Thymus (tissue), 11 donors: Measurements from ENCODE around the gene ANKRD16. TPM values are rescaled to one million over a fixed set of nuclear protein-coding genes. Genes with fewer than 3 reads are reported as not detected.
"Not testable (repeated sequence)": the region's sequence is repeated elsewhere in the genome, so short reads cannot be mapped to it uniquely, and the experiment has no call there.

Experiments
- DNase-seq, 9 donors: peaks; one replicate each; pipeline ENCODE4 v3.0.0-alpha.2; 2013; ENCODE audit warnings: low spot score in 9 of 9, low read depth in 6 of 9, missing footprints in 1 of 9
- H3K27ac ChIP-seq, 2 donors: one replicate each; pipeline ENCODE4 v1.5.1; 2013; ENCODE audit warnings: control low read depth in 1 of 2, low read depth in 1 of 2, low read length in 1 of 2, mild to moderate bottlenecking in 1 of 2, moderate library complexity in 1 of 2
- H3K27me3 ChIP-seq, 2 donors: one replicate each; pipeline ENCODE4 v1.5.1; 2013; ENCODE audit warnings: low read length in 1 of 2; ENCODE audit not compliant: control insufficient read depth in 2 of 2, insufficient read depth in 1 of 2
- H3K36me3 ChIP-seq, 2 donors: one replicate each; pipeline ENCODE4 v1.5.1; 2013; ENCODE audit warnings: low read length in 1 of 2, mild to moderate bottlenecking in 1 of 2, moderate library complexity in 1 of 2; ENCODE audit not compliant: control insufficient read depth in 2 of 2, insufficient read depth in 2 of 2
- H3K4me1 ChIP-seq, 2 donors: one replicate each; pipeline ENCODE4 v1.5.1; 2013; ENCODE audit warnings: low read length in 2 of 2; ENCODE audit not compliant: control insufficient read depth in 2 of 2, insufficient read depth in 2 of 2
- H3K4me3 ChIP-seq, 2 donors: one replicate each; pipeline ENCODE4 v1.5.1; 2013; ENCODE audit warnings: low read length in 2 of 2, control low read depth in 1 of 2, mild to moderate bottlenecking in 1 of 2
- H3K9me3 ChIP-seq, 2 donors: one replicate each; pipeline ENCODE4 v1.5.1; 2013; ENCODE audit warnings: low read length in 1 of 2, mild to moderate bottlenecking in 1 of 2; ENCODE audit not compliant: control insufficient read depth in 2 of 2, insufficient read depth in 1 of 2
- WGBS: extraction: QIAGEN DNeasy Blood & Tissue Kit; methylation state at CpG from one replicate; pipeline ENCODE4 v1.1.7; 2013; 5-methylcytosine and 5-hydroxymethylcytosine counted together
- polyA plus RNA-seq: library from polyadenylated mRNA; stranded (reverse); fragments of 200-250 nt; gene quantifications from one replicate; pipeline ENCODE4 v1.2.3, GENCODE V29; 2013
- total RNA-seq: library from RNA; stranded (reverse); fragments of 120-200 nt; gene quantifications from one replicate; pipeline ENCODE4 v1.2.4, GENCODE V29; 2013
- donor health status: healthy.

ANKRD16 gene
- total and polyA plus RNA-seq, 2 donors = 6.1 to 6.4 TPM

- Histone ChIP-seq H3K27me3 (no peaks in the 10 kb centered on the region), H3K4me1 (no peaks in the 10 kb centered on the region), H3K4me3 (no peak overlapping the region), H3K36me3 (no peaks in the 10 kb centered on the region), H3K9me3 (no peaks in the 10 kb centered on the region), H3K27ac (no peak overlapping the region)
- DNase-seq = no peak
- WGBS = 97% methylated on average over 7 of the region's 7 CpGs
Measured at GRCh38 chr10:5860066-5860465, 29.6 kb downstream of the ANKRD16 start.

- no peak overlapping the region for H3K27ac ChIP-seq
- H3K9me3 ChIP-seq = no peaks in the 10 kb centered on the region
- H3K36me3 ChIP-seq = no peaks in the 10 kb centered on the region
- no peak overlapping the region for H3K4me3 ChIP-seq
- H3K27me3 ChIP-seq = no peaks in the 10 kb centered on the region
- 99% methylated on average over 5 of the region's 5 CpGs for WGBS
- no peaks in the 10 kb centered on the region for H3K4me1 ChIP-seq
- no peak for DNase-seq
Measured at GRCh38 chr10:5858811-5859210, 30.9 kb downstream of the ANKRD16 start.

- no peaks in the 10 kb centered on the region for H3K9me3 ChIP-seq
- H3K36me3 ChIP-seq = no peaks in the 10 kb centered on the region
- H3K27ac ChIP-seq = no peak overlapping the region
- 95% methylated on average over 7 of the region's 7 CpGs for WGBS
- no peak for DNase-seq
- H3K4me1 ChIP-seq = no peaks in the 10 kb centered on the region
- H3K4me3 ChIP-seq = no peak overlapping the region
- no peaks in the 10 kb centered on the region for H3K27me3 ChIP-seq
Measured at GRCh38 chr10:5856701-5857004, 33.0 kb downstream of the ANKRD16 start.

GRCh38 chr10:5855979-5856700 is 33.6 kb downstream of the ANKRD16 start:
- DNase-seq = no peak
- H3K27me3 ChIP-seq = no peaks in the 10 kb centered on the region
- 96% methylated on average over 18 of the region's 18 CpGs for WGBS

GRCh38 chr10:5854131-5854475 is 35.6 kb downstream of the ANKRD16 start:
- 98% methylated on average over 5 of the region's 5 CpGs for WGBS
- Histone ChIP-seq H3K4me3 (no peak overlapping the region), H3K36me3 (no peaks in the 10 kb centered on the region), H3K4me1 (no peaks in the 10 kb centered on the region), H3K27ac (no peak overlapping the region), H3K27me3 (no peaks in the 10 kb centered on the region), H3K9me3 (no peaks in the 10 kb centered on the region)
- DNase-seq = no peak

More at GRCh38 chr10:5855979-5856700, 33.6 kb downstream of the ANKRD16 start:
- Histone ChIP-seq H3K27ac (no peak overlapping the region), H3K36me3 (no peaks in the 10 kb centered on the region), H3K9me3 (no peaks in the 10 kb centered on the region), H3K4me1 (no peaks in the 10 kb centered on the region), H3K4me3 (no peak overlapping the region)

- not testable (repeated sequence) for H3K36me3 ChIP-seq, H3K27me3 ChIP-seq, H3K4me1 ChIP-seq, H3K4me3 ChIP-seq, DNase-seq, H3K9me3 ChIP-seq, H3K27ac ChIP-seq
- over 99% methylated on average over 4 of the region's 4 CpGs for WGBS
Measured at GRCh38 chr10:5846667-5847066, 43.0 kb downstream of the ANKRD16 start.

GRCh38 chr10:5844345-5845055 is 45.2 kb downstream of the ANKRD16 start:
- Histone ChIP-seq H3K4me1 (peaks cover 0 to 12% of the 10 kb centered on the region in 2 donors), H3K9me3 (no peaks in the 10 kb centered on the region), H3K36me3 (no peaks in the 10 kb centered on the region), H3K4me3 (no peak overlapping the region), H3K27me3 (no peaks in the 10 kb centered on the region), H3K27ac (no peak overlapping the region)
- DNase-seq = no peak
- 93% methylated on average over 13 of the region's 13 CpGs for WGBS

- Histone ChIP-seq H3K4me3 (no peak overlapping the region), H3K9me3 (no peaks in the 10 kb centered on the region), H3K27me3 (no peaks in the 10 kb centered on the region), H3K36me3 (no peaks in the 10 kb centered on the region), H3K4me1 (peaks cover 0 to 12% of the 10 kb centered on the region in 2 donors), H3K27ac (no peak overlapping the region)
- 86% methylated on average over 4 of the region's 4 CpGs for WGBS
- no peak for DNase-seq
Measured at GRCh38 chr10:5843686-5844344, 45.9 kb downstream of the ANKRD16 start.

- Histone ChIP-seq H3K4me1 (peaks cover 0 to 12% of the 10 kb centered on the region in 2 donors), H3K9me3 (no peaks in the 10 kb centered on the region), H3K36me3 (no peaks in the 10 kb centered on the region), H3K4me3 (no peak overlapping the region), H3K27me3 (no peaks in the 10 kb centered on the region), H3K27ac (no peak overlapping the region)
- DNase-seq = no peak
- 98% methylated on average over 14 of the region's 14 CpGs for WGBS
Measured at GRCh38 chr10:5841965-5842364, 47.7 kb downstream of the ANKRD16 start.
